DMS 273 (cell line): ENCODE measurements around the gene ADGRG7.
A peak's percentile ranks its signal among the peaks of the same experiment; 100 is the strongest.

ENCODE experiments used
- DNase-seq: peaks from one replicate; lab custom pipeline; 2025; ENCODE audit not compliant: unreplicated experiment; lab: John Stamatoyannopoulos, UW

The ADGRG7 gene

GRCh38 chr3:100697172-100697571 lies 87.8 kb downstream of the ADGRG7 start:
- DNase-seq = no peak

- no peak for DNase-seq
Observed at GRCh38 chr3:100697723-100698285, 88.4 kb downstream of the ADGRG7 start.

DNA sequence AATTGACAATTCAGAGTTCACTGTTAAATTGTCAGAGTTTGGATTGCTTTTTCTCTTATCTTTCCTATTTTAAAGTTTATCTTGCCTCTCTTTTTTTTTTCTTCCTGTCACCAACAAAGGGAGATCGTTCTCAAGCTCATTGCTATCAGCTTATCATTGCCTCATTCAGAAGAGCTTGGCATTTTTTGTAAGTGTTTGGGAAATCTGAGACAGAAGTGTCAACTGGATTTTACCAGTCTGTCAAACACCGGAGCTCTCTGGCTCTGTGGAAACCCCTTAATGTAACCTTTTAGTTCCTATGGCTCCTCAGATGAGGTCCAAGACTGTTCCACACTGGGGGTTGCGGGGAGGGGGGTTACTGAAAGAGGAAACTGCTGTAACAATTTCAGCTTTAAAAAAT lies 89.3 kb downstream of the ADGRG7 start:
- DNase-seq = no peak

DNA sequence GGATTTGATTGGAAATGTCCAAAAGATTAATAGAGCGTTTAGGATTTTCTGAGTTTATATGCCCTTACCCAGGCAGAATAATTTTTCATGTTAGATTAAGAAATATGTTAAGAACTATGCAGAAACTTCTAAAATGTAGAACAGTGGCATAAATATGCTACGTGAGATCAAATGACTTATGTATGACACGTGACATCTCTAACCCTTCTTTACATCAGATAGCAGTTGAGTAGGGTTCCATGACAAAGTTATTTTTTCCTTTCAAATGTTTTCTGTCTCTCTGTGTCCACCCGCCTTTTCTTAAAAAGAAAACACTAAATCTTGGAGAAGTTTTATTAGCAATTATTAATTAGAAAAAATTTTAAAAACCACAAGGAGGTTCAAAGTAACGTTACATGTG lies 91.3 kb downstream of the ADGRG7 start:
- DNase-seq = no peak

DNA sequence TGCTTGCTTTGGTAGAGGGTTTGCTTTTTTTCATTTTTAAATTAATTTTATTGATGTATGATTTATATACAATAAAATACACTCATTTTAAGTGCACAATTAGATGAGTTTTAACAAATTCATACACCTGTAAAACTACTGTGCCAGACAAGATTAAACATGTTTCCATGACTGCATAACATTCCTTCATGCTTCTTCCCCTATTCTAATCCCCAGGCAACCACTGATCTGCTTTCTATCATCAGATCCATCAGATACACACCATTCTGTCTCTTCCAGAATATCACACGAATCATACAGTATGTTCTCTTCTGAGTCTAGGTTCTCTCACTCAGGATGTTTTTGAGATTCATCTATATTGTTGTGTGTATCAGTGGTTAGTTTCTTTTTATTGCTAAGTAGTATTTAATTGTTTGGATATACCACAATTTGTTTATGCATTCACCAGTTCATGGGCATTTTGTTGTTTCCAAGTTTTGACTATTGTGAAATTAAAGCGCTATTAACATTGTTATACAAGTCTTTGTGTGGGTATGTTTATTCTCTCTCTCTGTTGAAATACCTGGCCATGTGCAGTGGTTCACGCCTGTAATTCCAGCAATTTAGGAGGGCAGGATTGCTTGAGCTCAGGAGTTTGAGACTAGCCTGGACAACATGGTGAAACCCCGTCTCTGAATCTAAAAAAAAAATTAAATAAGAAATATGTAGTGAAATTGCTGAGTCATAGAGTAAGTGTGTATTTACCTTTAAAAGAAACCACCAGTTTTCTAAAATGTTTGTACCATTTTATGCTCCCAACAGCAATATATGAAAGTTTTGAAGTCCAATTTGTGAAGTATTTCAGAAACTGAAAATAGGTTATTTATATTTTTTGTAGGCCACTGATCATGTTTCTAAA lies 92.9 kb downstream of the ADGRG7 start:
- DNase-seq = no peak

DNA sequence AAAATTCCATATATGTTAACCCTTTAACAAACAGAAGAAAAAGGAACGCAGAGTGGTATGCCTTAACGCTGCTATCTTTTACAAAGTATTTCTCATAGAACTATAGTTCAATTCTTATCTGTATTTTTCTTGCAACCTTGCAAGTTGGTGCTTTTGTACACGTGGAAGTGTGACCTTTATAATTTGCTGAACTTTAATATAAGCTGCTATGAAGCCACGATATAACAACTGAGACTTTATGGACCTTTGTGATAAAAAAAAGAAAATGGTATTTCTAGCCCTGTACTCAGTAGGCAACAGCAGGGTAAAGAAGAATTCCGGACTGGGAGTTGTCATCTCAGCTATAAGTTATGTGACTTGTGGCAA lies 93.6 kb downstream of the ADGRG7 start:
- no peak for DNase-seq

DNA sequence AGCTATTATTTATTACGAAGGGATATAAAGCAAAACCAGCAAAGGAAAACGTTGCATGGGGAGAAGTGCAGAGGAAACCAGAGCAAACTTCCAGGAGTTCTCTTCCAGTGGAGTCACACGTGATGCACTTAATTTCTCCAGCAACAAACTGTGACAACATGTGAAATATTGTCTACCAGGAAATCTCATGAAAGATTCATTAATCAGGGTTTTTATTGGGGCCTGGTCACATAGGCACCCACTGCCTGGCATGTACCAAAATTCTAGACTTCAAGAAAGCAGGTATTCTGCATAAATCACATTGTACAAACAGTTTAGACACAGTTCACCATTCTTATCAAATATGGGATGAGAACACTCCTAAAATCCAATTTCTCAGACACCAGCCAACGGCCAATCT lies 94.5 kb downstream of the ADGRG7 start:
- no peak for DNase-seq

- no peak for DNase-seq
Observed at GRCh38 chr3:100706365-100706764, 97.0 kb downstream of the ADGRG7 start.

DNA sequence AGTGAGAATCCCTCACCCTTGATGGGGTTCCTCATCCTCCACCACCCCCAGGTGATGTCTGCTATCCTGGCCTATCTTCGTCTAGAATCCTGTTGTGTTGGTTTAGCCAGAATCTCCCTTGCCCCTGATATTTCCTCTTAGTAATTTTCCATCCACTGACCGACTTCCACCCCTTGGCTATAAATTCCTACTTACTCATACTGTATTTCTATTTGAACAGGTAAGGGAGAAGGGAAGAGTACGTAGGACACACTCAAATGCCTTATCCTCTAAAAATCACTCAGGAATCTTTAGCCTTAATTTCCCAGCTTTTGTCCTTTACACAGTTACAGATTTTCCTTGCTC lies 99.2 kb downstream of the ADGRG7 start:
- no peak for DNase-seq

GRCh38 chr3:100708989-100709841 lies 99.8 kb downstream of the ADGRG7 start, which contains the start of gene TFG:
TSS of gene TFG (plus strand) at chr3:100709494. CDS start at chr3:100713686, 4,192 bp downstream.
- peak; percentile 100 for DNase-seq

DNA sequence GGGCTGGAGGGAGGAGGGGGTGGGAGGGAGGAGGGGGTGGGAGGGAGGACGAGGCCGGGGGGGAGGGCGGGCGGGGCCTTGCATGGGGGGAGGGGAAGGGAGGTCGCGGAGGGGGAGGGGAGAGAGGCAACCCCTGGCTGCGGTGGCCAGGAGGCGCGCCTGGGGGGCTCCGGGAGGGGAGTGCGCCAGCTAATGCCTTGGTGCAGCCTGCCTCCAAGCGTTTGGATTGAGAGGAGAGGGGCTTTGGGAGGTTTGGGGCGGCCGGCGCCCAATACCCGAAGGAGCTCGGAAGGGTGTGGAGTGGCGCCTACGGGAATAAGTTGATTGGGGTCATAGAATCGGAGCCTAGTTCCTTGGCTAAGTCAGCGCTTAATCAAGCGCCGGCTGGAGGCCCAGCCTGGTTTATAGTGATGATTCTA lies 100.5 kb downstream of the ADGRG7 start:
- peak; percentile 73 for DNase-seq

DNA sequence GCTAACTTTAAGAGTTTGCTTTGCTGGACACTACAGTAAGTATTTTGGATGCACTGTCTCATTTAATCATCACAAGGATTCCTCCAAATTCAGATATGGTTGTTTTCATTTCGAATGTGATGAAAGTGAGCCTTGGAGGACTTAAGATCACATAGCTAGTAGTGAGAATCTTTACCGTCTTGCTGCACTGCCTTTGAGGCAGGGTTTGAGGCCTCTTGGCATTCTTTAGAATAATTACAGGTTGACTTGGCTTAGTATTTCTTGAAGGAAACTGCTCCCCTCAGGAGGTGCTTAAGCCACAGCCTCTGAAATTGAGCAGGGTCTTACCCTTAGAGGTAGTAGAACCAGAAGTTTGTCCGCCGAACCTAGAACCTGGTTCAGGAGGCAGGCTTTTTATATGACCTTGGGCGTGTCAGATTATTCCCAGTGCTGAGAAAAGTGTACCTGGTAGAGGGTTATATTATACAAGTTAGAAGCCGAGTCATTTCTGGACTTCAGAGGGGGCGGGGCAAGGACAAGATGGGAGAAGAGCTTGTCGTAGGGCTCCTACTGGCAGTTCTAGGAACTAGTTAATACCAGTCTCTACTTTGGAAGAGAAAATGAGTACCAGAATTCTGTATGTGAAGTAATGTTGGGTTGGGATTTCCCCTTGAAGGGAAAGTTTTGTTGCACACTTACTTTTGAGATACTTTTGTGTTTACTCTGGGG lies 101.0 kb downstream of the ADGRG7 start:
- DNase-seq = peak; percentile 75

GRCh38 chr3:100715176-100715575 lies 105.8 kb downstream of the ADGRG7 start:
- DNase-seq = no peak

- no peak for DNase-seq
Observed at GRCh38 chr3:100717063-100717462, 107.7 kb downstream of the ADGRG7 start.

GRCh38 chr3:100717637-100718487 lies 108.5 kb downstream of the ADGRG7 start:
- no peak for DNase-seq

- DNase-seq = no peak
Observed at GRCh38 chr3:100719136-100719535, 109.7 kb downstream of the ADGRG7 start.

GRCh38 chr3:100720426-100720825 lies 111.0 kb downstream of the ADGRG7 start:
- DNase-seq = no peak

- no peak for DNase-seq
Observed at GRCh38 chr3:100725935-100726513, 116.6 kb downstream of the ADGRG7 start.

DNA sequence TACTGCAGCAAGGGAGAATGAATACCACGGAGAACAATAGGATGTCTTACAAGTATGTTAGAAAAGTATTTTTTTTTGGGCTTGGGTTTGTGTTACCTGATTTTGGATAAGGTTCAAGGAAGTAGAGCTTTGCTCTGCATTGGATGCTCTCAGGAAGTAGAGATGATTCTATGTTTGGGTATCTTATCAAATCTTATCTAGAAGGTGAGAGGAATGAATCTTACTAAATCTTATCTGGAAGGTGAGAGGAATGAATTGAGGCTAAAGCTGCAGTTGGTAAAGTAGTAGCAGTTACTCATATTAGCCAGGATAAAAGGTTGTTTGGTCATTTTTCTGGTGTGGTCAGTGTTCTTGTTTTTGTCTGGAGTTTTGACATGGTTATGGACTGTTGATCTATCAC lies 117.3 kb downstream of the ADGRG7 start:
- no peak for DNase-seq

GRCh38 chr3:100730524-100730923 lies 121.1 kb downstream of the ADGRG7 start:
- no peak for DNase-seq
